OCI-LY3 (cell line): Measurements from ENCODE around the gene NFIC.

Experiments used
- H2AFZ ChIP-seq: fragments of 200-600, 300-600 bp; shearing (Covaris generic); 2 replicates; pipeline ENCODE4 v1.6.0; 2014; ENCODE audit warnings: antibody characterized with exemption, low read depth, low read length
- H3K27ac ChIP-seq: fragments of 200-600, 300-600 bp; sonication (generic); 2 replicates; pipeline ENCODE4 v1.5.1; 2014; ENCODE audit warnings: mild to moderate bottlenecking, low read length, moderate library complexity, mixed read lengths
- H3K27me3 ChIP-seq: fragments of 200-600, 300-600 bp; sonication (generic); 2 replicates; pipeline ENCODE4 v1.6.1; 2014; ENCODE audit warnings: low read depth, low read length, mixed read lengths
- H3K36me3 ChIP-seq: fragments of 200-600, 300-600 bp; sonication (generic); replicated peaks from 2 replicates; pipeline ENCODE3; 2014; ENCODE audit warnings: low read depth, low read length, mixed read lengths
- H3K4me1 ChIP-seq: fragments of 300-600, 200-600 bp; sonication (generic); 2 replicates; pipeline ENCODE4 v1.6.1; 2014; ENCODE audit warnings: low read length, mixed read lengths
- H3K4me2 ChIP-seq: fragments of 200-600, 300-600 bp; sonication (generic); 2 replicates; pipeline ENCODE4 v1.6.1; 2014; ENCODE audit warnings: low read length, mixed read lengths
- H3K4me3 ChIP-seq: fragments of 300-600, 200-600 bp; sonication (generic); 2 replicates; pipeline ENCODE4 v1.5.1; 2014; ENCODE audit warnings: antibody characterized with exemption, mild to moderate bottlenecking, low read length, moderate library complexity
- H3K79me2 ChIP-seq: fragments of 300-600, 200-600 bp; shearing (Covaris generic); 2 replicates; pipeline ENCODE4 v1.6.1; 2014; ENCODE audit warnings: mild to moderate bottlenecking, low read length, mixed read lengths
- H3K9ac ChIP-seq: fragments of 300-600, 200-600 bp; shearing (Covaris generic); 2 replicates; pipeline ENCODE4 v1.6.0; 2014; ENCODE audit warnings: mild to moderate bottlenecking, low read length, moderate library complexity
- H3K9me3 ChIP-seq: fragments of 200-600, 300-600 bp; shearing (Covaris generic); 2 replicates; pipeline ENCODE4 v1.6.1; 2014; ENCODE audit warnings: low read length, mixed read lengths; ENCODE audit not compliant: insufficient read depth
- H4K20me1 ChIP-seq: fragments of 200-600, 300-600 bp; sonication (generic); 2 replicates; pipeline ENCODE4 v1.6.1; 2016; ENCODE audit warnings: low read length, mixed read lengths; ENCODE audit not compliant: insufficient read depth
- CTCF ChIP-seq: fragments of 200-600, 300-600 bp; sonication (generic); IDR thresholded peaks from 2 replicates; pipeline ENCODE4 v1.5.1; 2014; ENCODE audit warnings: antibody characterized with exemption, low read length, low read depth
- EZH2phosphoT487 ChIP-seq: fragments of 200-600 bp; shearing (Covaris generic); IDR thresholded peaks from 2 replicates; pipeline ENCODE4 v1.6.1; 2018; ENCODE audit warnings: antibody characterized with exemption, mixed run types, low read depth

Gene NFIC

GRCh38 chr19:3481241-3482090 is 115.1 kb downstream of the NFIC start:
- H4K20me1 ChIP-seq = no peaks in the 10 kb centered on the region; the same call in 1 of the 2 replicates
- no peaks in the 10 kb centered on the region for H3K4me1 ChIP-seq
- H2AFZ ChIP-seq = no peak overlapping the region
- no peak for TF ChIP-seq CTCF
- no peak for TF ChIP-seq EZH2phosphoT487
- no peak overlapping the region for H3K9ac ChIP-seq
- H3K4me3 ChIP-seq = no peak overlapping the region
- H3K9me3 ChIP-seq = no peaks in the 10 kb centered on the region
- H3K36me3 ChIP-seq = no peaks in the 10 kb centered on the region
- H3K27me3 ChIP-seq = peaks cover 1% of the 10 kb centered on the region; the same call in 1 of the 2 replicates
- H3K79me2 ChIP-seq = no peaks in the 10 kb centered on the region
- no peak overlapping the region for H3K4me2 ChIP-seq
- no peak overlapping the region for H3K27ac ChIP-seq

GRCh38 chr19:3482507-3483225 is 116.3 kb downstream of the NFIC start:
- H3K9ac ChIP-seq = no peak overlapping the region
- H3K36me3 ChIP-seq = no peaks in the 10 kb centered on the region

GRCh38 chr19:3483226-3483628 is 116.8 kb downstream of the NFIC start, which contains the start of gene SMIM44:
Gene SMIM44 (minus strand): TSS chr19:3483441. CDS start chr19:3483403, 38 bp downstream.
- H3K4me3 ChIP-seq = no peak within 1 kb of the TSS
- H3K36me3 ChIP-seq = peaks cover 4% of the 10 kb centered on the region
- no peak within 1 kb of the TSS for H3K4me2 ChIP-seq
- no peaks in the 10 kb centered on the region for H3K9me3 ChIP-seq
- no peaks in the 10 kb centered on the region for H3K27me3 ChIP-seq
- no peaks in the 10 kb centered on the region for H3K79me2 ChIP-seq
- TF ChIP-seq EZH2phosphoT487 (no peak), CTCF (no peak)
- no peak within 1 kb of the TSS for H2AFZ ChIP-seq
- H3K9ac ChIP-seq = no peak within 1 kb of the TSS
- H3K4me1 ChIP-seq = no peaks in the 10 kb centered on the region
- no peak within 1 kb of the TSS for H3K27ac ChIP-seq
- H4K20me1 ChIP-seq = no peaks in the 10 kb centered on the region; the same call in 1 of the 2 replicates

More at GRCh38 chr19:3482507-3483225, 116.3 kb downstream of the NFIC start:
- H3K27me3 ChIP-seq = no peaks in the 10 kb centered on the region
- H3K27ac ChIP-seq = no peak overlapping the region
- H4K20me1 ChIP-seq = no peaks in the 10 kb centered on the region; the same call in 1 of the 2 replicates
- no peaks in the 10 kb centered on the region for H3K9me3 ChIP-seq
- H3K4me3 ChIP-seq = no peak overlapping the region
- H3K4me2 ChIP-seq = no peak overlapping the region
- no peak overlapping the region for H2AFZ ChIP-seq
- TF ChIP-seq EZH2phosphoT487 = no peak
- TF ChIP-seq CTCF = no peak
- no peaks in the 10 kb centered on the region for H3K4me1 ChIP-seq
- no peaks in the 10 kb centered on the region for H3K79me2 ChIP-seq
